Measurements from ENCODE around the gene PEMT.
A peak's percentile ranks its signal among the peaks of the same experiment; 100 is the strongest.
"Not testable (repeated sequence)": the region's sequence is repeated elsewhere in the genome, so short reads cannot be mapped to it uniquely, and the experiment has no call there.

PEMT gene

GRCh38 chr17:17499402-17500145 lies 91.9 kb downstream of the PEMT start:
- DNase-seq, result peak in 1 of 2 experiments; percentile 64

DNA sequence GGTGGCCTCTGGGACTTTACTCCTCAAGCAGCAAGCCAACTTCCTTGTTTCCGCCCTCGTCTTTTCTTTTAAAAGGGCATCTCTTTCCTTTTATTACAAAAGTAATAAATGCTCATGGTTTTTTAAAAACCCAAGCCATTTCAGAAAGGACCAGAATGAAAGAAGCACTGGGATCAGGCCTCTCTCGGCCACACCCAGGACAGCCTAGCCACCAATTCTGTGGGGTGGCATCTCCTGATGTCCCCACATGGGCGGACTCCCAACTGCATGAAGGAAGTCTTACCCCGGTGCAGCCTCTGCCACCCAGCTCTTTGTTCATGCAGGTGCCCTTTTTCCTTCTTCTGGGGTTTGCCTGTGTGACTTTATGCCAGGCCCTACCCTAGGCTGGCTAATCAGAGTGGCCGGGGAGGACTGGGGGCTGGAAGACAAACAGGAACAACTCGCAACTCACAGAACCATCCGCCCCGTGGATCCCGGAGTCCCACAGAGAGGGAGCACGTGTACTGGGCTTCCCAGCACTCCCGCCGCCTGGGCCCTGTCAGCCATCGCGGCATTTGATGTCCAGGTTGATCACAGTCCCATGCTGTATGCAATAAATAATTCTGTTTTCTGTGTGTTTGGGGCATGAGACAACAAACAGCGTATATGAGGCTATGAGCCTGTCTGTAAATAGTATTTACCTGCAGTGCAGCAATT lies 92.8 kb downstream of the PEMT start:
- no peak for DNase-seq

DNA sequence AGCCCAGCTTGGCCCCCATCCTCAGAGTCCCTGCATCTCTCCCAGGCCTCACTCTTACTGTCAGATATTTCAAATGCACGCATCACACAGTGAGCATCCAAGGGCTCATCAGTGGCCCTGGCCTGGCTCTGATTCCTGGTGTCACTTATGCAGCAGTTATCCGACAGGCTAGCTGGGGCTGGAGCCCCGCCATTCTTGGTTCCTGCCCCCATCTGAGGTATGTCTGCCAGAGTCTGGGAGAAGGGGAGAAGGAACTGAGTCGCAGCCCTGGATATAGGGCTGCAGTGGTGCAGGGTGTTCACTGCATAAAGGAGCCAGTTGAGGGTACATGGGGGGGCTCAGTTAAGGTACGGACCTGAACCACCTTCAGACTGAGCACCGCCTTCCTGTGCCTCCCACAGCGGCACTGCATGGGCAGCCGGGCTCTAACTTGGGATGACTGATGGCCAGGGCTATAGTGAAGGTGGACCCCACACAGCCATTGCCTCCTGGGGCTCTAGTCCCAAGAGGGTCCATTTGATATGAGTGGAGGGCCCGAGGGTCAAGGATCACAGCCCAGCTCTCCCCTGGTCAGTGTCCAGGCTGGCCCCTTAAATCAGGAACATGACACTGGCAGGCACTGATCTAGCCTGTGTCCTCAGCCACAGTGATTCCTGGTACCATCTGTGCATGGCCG lies 93.5 kb downstream of the PEMT start:
- DNase-seq, result no peak

DNA sequence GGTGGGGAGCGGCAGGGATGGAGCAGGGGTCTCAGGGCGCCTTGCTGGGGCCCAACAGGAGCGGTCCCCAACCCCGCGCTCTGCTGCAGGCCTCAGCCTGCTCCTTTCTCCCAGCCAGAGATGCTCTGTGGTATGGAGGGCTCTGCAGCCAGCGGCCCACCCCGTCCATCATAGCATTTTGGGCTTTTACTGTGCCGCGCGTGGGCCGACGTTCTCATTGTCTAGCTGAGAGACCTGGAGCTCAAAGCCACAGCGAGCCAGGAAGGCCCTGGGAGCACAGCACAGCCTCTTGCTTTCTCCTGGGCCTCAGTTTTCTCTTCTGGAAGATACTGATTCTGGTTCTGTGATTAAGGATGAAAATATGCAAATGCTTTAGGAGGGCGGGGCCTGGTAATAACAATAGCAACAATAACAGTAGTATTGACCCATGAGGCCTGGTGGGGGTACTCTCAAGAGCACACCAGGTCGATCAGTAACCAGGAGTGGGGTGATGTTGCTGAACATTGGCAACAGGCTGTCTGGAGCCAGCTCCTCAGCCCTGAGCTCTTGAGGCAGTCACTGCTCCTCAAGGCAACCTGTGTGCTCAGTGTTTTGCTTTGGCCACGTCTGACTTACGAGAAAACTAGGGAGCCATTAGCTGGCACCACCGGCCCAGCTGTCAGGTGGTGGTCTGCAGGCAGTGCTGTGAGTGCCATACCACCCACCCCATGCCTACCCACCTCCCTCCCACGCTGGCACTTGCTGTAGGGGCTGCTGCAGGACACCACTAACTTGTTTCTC lies 94.3 kb downstream of the PEMT start:
- DNase-seq, result no peak

GRCh38 chr17:17496189-17497064 lies 95.1 kb downstream of the PEMT start, which contains the start of gene RASD1:
Gene RASD1, minus strand, starts transcription at chr17:17496395. Its CDS starts 214 bp downstream, at chr17:17496181.
- DNase-seq, result peak; percentile 92 to 96

DNA sequence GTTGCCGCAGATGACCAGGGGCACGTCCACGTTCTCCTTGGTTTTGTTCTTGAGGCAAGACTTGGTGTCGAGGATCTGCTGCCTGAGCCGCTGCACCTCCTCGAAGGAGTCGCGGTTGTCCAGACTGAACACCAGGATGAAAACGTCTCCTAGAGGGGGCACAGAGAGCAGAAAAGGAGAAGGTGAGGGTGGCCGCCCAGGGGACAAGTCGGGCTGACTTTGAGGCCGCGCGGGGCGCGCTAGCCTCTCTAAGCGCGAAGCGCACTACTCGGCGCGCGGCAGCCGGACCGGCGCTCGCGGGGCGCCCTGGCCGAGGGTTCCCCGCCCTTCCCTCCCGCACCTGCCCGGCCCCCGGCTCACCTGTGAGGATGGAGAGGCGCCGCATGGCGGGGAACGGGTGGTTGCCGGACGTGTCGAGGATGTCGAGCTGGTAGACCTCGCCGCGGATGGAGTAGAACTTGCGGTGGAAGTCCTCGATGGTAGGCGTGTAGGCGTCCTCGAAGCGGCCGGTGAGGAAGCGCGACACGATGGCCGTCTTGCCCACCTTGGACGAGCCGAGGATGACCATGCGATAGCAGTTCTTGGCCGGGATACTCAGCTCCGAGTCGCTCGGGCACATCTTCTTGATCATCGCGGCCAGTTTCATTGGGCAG lies 95.8 kb downstream of the PEMT start:
- peak; percentile 74 to 85 for DNase-seq

GRCh38 chr17:17494870-17495535 lies 96.5 kb downstream of the PEMT start:
- DNase-seq, result peak; percentile 77 to 84

GRCh38 chr17:17494499-17494869 lies 97.0 kb downstream of the PEMT start:
- peak in 1 of 2 experiments; percentile 45 for DNase-seq

DNA sequence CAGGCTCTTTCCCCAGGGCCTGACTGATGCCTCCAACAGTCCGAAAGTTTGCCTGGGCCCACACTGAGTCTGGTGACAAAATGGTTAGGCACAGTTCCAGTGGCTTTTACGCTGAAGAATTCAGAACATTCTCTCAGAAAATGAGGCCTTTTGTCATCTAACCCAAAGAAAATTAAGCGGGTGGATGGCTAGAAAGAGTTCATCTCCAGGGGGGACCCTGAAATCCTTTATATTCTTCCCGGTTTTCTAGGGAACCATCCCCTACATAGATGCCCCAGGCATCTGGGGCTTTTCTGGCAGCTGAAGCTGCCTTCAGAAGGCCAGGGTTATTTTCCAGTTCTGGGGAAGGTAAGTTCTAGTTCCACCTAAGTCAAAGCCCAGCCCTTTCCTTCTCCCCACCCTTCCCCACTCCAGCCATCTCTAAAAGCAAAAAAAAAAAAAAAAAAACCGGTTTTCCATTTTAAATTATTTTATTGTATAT lies 97.5 kb downstream of the PEMT start:
- DNase-seq, result no peak

GRCh38 chr17:17493249-17493985 lies 98.1 kb downstream of the PEMT start:
- peak; percentile 48 to 64 for DNase-seq

DNA sequence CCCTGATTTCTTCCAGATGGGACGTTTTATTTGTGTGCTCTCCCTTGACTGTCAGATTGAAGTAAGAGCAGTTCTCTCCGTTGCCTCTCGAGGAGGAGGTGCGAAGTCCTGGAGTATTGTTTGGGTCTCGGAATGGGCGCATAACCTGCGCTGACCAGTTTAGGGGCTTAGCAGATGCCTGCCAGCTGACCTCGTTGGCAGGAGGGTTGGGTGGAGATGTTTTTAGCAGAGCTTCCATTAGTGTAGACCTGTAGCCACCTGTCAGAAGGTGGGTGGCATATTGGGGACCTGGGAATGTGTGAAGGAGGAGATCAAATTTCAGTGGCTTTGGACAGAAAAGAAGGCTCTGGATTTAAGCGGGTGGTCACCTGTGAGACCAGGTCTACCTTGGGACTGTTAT lies 98.9 kb downstream of the PEMT start:
- DNase-seq, result no peak

DNA sequence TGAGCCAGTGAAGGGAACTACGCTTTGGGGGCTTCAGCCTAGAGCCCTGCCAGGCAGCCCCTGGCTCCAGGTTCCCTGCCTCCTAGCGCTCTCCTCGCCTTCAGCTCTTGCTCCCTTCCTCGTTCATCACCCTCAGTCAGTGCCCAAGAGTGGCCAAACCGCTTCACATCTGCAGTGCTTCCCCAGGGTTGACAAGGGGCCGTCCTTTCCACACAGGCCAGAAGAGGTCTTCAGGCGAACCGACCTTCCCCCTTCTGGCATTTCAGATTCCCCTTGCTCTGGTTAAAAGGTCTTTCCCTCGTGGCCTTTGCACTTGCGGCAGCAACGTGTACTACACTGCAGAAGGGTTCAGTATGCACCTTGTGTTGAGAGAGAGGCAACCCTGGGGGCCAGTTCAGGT lies 99.4 kb downstream of the PEMT start:
- no peak for DNase-seq

DNA sequence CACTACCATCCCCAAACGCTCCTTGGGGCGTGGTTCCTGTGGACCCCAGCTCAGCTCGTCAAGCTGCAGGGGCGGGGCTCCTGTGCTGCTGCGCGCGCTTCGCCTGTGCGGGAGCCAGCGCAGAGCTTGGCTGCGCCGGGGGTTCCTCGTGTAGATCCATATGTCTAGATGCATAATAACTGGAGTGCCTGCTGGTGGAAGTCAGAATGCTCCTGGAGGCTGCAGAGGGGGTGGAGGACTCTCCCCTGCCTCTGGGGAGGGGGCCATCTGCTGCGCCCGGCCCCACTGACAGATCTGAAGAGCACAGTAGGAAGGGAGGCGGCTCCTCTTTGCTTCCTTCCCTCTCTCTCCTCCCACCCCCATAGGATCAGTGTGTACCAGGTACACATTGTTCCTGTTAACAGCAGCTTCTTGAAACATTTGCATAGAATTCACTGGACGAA lies 99.9 kb downstream of the PEMT start:
- no peak for DNase-seq

GRCh38 chr17:17491031-17491471 lies 100.5 kb downstream of the PEMT start:
- DNase-seq, result no peak

DNA sequence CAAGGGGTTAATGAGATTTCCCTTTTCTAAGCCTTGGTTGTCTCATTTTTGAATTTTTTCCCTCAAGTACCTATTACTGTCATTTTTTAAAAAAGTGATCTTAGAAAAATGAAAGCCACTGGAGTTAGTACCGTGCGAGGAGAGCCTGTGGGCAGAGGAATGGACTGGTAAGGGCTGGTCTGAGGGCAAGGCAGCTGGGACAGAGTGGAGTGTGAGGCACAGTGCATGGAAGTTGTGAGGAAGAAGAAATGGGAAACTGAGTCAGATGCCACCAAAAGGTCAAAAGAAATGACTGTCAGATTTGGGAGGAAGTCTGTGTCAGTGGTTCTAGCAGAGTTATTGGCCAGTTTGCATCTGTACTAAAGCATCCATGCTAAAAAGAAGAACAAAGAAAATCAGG lies 103.5 kb downstream of the PEMT start:
- DNase-seq, result no peak

GRCh38 chr17:17486416-17486815 lies 105.1 kb downstream of the PEMT start:
- not testable (repeated sequence) for DNase-seq

DNA sequence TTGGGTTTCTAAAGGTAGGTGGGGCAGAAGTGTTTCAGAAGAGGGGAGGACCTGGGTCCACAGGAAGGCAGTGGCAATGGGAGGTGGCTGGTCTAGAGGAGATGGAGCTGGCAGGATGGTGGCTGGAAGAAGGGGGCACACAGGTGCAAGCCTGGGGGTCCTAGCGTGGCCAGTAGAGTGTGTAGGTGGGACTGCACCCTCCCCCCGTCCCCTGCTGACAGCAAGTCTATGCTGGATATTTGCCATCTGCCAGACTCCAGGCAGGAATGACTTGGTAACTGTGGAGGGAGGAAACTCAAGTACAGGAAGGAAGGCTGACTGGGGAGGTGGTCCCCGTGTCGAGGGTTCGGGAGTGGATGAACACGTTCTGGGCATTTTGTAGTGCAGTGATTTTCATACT lies 106.1 kb downstream of the PEMT start:
- DNase-seq, result no peak

DNA sequence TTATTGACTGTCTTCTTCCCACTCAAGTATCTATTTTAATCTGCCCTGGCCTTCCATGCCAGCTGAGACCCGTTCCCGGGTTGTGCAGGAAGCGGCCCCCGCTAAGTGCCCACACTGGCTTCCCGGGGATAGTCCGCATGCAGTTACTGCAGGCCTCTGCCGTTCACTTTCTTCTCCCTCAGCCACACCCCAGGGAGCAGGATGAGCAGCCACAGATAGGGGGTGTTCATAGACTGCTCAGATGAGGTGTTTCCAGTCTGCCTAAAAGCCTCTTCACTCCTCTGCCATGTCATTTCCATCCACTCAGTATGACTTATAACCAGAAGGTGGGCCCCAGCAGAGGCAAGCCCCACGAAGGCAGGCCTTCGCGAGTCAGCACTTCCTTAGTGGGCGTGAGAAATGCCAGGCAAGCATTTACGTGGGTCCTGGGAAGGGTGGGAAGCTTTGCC lies 107.0 kb downstream of the PEMT start:
- no peak for DNase-seq

DNA sequence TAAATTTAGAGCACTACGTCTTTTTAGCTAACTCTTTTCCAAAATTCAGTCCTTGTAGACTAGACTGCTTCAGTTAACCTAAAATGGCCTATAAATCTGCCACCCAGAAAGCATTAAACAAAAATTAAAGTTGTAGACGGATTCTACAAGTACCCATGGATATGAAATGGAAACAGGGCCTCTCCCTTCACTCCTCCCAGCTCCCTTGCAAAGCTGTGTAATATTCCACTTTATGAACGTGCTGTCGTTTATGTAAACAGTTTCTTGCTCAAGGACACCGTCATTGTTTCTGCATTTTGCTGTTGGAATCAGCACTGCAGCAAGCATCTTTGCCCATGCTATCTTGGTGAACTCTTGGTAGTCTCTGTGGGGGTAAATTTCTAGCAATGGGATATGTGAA lies 109.6 kb downstream of the PEMT start:
- DNase-seq, result no peak

Measured in SHP77 (cell line).